Stimulated activated CD4-positive, alpha-beta T cell treated with anti-CD3 and anti-CD28 coated beads, Interleukin-2, amount 100 ng/mL, for 4 hours (primary cell): ENCODE measurements around the gene SLC44A4.
"Not testable (repeated sequence)": the region's sequence is repeated elsewhere in the genome, so short reads cannot be mapped to it uniquely, and the experiment has no call there.

ENCODE experiments used
- DNase-seq: peaks from one replicate; pipeline ENCODE4 v3.0.0-alpha.2; 2020; ENCODE audit warnings: low read depth

The SLC44A4 gene

DNA sequence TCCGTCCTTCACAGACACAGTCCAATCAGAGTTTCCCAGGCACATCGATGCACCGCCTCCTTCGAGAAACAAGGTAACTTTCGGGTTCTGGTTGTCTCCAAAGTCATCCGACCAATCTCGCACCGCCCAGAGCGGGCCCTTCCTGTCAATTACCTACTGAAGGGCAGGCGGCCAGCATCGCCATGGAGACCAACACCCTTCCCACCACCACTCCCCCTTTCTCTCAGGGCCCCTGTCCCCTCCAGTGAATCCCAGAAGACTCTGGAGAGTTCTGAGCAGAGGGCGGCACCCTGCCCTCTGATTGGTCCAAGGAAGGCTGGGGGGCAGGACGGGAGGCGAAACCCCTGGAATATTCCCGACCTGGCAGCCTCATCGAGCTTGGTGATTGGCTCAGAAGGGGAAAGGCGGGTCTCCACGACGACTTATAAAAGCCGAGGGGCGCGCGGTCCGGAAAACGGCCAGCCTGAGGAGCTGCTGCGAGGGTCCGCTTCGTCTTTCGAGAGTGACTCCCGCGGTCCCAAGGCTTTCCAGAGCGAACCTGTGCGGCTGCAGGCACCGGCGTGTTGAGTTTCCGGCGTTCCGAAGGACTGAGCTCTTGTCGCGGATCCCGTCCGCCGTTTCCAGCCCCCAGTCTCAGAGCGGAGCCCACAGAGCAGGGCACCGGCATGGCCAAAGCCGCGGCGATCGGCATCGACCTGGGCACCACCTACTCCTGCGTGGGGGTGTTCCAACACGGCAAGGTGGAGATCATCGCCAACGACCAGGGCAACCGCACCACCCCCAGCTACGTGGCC lies 51.3 kb downstream of the SLC44A4 start, which contains the start of gene HSPA1B:
HSPA1B (plus strand) TSS at position 453 of the 794 bp plus-strand sequence; CDS start at position 666, 213 bp downstream.
- DNase-seq = peak; percentile 85

DNA sequence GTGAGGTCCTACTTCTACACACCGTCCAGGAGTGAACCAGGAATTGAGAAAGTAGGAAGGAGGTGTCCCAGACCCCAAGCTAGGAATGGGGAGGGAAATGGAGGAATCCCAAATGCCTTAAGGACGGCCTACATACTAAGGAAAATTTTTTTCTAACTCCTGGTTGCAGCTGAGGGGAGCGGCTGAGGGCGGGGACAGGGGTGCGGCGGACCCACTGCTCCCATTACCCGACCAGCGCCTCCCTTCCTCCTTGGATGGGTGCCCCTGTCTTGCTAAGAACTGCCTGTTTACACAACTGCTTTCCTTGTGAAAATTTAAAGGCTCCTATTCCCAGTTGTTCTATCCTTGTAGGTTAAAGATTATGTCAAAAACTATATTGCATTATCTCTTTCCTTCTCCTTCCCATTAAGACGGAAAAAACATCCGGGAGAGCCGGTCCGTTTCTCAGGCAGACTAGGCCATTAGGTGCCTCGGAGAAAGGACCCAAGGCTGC lies 52.0 kb downstream of the SLC44A4 start:
- DNase-seq = no peak

DNA sequence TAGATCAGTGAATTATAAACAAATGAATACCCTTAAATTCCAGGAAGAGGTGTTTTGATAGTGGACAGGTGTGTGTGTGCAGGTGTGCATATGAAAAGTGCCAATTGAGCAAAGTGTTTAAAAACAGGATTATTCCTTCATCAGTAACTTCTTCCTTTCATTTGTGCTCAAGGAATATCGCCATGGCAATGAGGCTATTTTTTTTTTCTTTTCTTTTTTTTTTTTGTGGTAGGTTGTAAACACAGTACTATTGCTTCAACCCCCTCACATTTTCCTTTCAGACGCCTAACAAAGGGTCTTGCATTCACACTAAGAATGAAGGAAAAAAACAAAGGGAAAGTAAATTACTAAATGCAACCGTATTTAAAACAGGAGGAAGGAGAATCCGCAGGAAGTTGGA lies 53.2 kb downstream of the SLC44A4 start:
- no peak for DNase-seq

DNA sequence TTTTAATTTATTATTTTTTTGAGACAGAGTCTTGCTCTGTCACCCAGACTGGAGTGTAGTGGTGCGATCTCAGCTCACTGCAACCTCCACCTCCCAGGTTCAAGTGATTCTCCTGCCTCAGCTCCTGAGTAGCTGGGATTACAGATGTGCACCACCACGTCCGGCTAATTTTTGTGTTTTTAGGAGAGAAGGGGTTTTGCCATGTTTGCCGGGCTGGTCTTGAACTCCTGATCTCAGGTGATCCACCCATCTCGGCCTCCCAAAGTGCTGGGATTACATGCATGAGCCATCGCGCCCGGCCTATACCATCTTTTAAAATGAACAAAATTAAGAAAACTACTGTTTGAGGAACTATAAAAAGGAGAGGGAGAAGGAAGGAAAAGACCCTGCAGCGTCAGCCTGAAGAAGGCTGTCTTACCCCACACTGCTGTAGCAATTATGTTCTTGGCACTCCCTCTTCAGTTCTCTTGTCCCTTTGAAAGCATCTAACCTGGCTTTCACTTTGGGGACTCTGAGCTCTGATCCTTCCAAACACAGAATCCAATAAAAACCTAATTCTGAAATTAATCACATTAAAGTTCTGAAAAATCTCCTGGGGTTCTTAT lies 55.1 kb downstream of the SLC44A4 start:
- not testable (repeated sequence) for DNase-seq

DNA sequence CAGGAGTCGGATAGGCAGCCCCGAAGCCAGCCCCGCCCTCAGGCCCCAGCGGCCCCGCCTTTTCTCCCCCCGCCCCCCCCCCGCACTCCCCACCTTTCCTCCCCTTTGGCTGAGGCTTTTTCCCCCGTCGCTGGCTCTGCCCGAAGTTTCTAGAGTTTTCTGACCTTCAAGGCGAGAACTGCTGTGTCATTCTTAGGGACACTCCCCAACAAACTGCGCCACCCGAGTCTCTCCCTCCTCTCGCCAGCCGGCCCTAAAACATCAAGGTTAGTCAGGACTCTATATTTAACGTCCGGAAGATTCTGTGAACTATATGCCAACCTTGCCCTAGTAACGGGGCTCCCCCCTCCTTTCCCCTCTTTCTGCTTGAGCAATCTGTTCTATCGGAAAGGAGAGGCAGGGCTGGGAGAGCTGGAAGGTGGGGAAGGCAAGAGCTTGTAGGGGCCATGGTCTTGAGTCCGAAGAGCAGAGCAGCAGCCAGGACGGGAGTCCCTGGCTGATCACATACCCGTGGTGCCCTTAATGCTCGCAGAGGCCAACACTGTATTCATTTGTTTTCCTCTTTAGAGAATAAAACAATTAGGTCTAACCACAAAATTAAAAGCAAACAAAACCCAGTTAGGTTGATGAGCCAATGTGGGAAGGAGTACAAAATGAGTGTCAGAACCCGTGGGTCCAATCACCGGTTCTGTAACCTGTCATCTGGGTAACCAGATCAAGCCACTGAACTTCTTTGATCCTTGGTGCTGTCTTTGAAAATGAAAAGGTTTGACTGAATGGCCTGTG lies 56.6 kb downstream of the SLC44A4 start:
- DNase-seq = peak; percentile 47

DNA sequence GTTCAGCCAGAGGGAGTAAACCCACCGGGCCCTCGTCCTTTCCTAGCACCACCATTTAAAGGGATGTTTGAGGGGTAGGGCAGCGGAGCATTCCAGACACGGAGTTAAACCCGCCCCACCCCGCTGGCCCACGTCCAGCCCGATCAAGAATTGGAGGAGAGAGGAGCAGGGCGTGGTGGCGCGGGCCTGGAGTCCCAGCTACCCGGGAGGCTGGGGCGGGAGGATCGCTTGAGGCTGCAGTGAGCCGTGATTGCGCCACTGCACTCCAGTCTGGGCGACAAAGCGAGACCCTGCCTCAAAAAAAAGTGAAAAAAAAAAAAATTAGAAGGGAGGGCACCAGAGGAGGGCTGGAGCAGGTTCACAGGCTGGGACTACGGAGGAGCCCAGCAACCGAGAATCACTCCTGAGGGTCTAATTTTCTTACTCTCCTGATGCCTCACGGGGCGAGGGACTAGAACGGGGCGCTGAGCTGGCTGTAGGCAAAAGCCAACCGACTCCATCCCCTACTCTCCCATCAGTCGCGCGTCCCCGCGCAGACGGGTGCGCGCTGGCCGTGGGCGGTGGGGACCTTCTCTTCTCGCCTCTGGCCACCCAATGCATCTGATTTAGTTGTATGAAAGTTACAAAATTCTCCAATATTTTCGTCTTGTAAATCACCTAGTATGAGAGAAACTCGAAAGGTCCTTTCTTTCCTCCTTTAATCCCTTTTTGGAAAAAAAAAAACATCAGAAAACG lies 57.3 kb downstream of the SLC44A4 start:
- peak; percentile 55 for DNase-seq

DNA sequence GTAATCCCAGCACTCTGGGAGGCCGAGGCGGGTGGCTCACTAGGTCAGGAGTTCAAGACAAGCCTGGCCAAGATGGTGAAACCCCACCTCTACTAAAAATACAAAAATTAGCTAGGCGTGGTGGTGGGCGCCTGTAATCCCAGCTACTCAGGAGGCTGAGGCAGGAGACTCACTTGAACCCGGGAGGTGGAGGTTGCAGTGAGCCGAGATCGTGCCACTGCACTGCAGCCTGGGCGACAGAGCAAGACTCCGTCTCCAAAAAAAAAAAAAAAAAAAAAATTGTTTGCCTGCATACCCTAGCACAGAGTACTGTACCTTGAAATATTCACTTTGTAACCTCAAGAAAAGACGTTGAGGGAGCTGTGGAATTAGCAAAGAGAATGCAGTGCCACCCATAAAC lies 58.4 kb downstream of the SLC44A4 start:
- not testable (repeated sequence) for DNase-seq

DNA sequence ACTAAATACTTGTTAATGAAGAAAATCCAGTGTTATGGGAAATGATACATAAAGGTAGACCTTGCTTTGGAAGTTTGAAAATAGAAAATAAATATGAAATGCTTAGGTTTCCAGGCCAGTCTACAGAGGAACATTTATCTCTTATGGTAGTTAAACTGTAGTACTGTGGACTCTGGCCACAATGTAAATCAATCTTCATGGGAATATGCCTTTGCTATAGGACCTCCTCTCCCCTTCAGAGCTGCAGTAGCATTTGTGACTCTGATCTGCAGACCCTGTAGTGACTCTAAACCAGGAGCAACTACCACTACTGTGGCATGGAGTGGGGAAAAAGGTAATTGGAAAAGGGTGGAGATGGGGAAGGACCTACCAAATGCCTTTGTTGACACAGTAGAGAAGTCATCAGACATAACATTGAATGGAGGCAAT lies 58.9 kb downstream of the SLC44A4 start:
- no peak for DNase-seq

DNA sequence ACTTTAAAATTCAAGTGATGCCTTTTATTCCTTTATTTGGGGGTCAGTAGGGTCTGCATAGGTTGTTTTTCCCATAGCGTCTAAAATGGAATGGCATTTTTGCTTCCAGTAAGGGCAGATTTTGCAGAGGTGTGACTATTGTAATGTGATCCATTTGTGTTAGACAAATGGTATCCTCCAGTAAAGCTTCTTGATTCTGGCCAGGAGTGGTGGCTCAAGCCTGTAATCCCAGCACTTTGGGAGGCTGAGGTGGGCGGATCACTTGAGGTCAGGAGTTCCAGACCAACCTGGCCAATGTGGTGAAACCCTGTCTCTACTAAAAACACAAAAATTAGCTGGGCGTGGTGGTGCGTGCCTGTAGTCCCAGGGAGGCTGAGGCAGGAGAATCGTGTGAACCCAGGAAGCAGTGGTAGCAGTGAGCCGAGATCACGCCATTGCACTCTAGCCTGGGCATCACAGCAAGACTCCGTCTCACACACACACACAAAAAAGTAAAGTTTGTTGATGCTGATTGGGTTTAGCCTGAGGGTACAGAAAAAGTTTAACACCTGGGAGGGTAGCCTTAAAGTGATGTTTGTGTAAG lies 60.8 kb downstream of the SLC44A4 start:
- not testable (repeated sequence) for DNase-seq

DNA sequence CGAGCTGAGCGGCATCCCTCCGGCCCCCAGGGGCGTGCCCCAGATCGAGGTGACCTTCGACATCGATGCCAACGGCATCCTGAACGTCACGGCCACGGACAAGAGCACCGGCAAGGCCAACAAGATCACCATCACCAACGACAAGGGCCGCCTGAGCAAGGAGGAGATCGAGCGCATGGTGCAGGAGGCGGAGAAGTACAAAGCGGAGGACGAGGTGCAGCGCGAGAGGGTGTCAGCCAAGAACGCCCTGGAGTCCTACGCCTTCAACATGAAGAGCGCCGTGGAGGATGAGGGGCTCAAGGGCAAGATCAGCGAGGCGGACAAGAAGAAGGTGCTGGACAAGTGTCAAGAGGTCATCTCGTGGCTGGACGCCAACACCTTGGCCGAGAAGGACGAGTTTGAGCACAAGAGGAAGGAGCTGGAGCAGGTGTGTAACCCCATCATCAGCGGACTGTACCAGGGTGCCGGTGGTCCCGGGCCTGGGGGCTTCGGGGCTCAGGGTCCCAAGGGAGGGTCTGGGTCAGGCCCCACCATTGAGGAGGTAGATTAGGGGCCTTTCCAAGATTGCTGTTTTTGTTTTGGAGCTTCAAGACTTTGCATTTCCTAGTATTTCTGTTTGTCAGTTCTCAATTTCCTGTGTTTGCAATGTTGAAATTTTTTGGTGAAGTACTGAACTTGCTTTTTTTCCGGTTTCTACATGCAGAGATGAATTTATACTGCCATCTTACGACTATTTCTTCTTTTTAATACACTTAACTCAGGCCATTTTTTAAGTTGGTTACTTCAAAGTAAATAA lies 61.5 kb downstream of the SLC44A4 start:
- DNase-seq = not testable (repeated sequence)

DNA sequence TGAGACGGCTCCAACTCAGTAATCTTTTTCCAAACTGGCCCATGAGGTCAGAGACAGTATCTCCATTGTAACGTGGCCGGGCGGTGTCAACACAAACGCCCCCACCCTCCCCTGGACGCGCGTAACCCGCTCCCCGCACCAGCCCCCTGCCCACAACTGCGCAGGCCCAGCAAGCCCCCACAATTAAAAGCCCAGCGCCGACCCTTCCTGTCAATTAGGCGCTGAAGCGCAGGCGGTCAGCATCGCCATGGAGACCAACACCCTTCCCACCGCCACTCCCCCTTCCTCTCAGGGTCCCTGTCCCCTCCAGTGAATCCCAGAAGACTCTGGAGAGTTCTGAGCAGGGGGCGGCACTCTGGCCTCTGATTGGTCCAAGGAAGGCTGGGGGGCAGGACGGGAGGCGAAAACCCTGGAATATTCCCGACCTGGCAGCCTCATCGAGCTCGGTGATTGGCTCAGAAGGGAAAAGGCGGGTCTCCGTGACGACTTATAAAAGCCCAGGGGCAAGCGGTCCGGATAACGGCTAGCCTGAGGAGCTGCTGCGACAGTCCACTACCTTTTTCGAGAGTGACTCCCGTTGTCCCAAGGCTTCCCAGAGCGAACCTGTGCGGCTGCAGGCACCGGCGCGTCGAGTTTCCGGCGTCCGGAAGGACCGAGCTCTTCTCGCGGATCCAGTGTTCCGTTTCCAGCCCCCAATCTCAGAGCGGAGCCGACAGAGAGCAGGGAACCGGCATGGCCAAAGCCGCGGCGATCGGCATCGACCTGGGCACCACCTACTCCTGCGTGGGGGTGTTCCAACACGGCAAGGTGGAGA lies 63.6 kb downstream of the SLC44A4 start, which contains the start of the genes HSPA1A and HSPA1L:
HSPA1A (plus strand) TSS at position 519 of the 814 bp plus-strand sequence; CDS start at position 733, 214 bp downstream.
HSPA1L (minus strand) TSS at position 259 of the 814 bp plus-strand sequence. CDS start 3,311 bp downstream, outside the sequence.
- DNase-seq = peak; percentile 46

DNA sequence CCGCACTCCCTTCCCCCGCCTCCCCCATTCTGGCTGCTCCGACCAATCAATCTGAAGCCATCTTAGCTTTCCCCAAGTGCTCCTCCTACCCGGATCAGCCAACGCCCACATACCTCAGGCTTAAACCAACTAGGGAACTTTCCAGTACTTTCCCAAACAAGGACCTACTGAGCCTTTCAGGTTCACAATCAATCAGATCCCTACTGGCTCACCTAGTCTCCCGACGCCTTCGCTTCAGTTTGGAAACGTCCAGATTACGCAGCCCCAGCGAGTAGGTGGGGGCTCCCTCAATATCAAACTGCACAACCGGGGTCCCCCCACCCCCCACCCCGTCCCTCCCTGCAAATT lies 64.1 kb downstream of the SLC44A4 start:
- DNase-seq = peak; percentile 48

DNA sequence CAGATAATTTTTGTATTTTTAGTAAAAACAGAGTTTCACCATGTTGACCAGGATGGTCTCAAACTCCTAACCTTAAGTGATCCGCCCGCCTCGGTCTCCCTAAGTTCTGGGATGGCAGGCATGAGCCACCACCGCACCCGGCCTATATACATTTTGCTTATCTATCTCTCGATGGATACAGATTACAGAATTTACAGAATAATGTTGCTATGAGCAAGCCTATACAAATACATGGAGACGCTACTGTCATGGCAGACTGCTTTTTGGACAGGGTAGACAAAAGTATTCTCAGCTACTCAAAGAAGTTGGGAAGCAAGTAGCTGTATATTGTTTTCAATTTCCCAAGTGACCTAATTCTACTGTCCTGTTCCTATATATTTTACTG lies 65.3 kb downstream of the SLC44A4 start:
- no peak for DNase-seq
